H1 (cell line): ENCODE results near the gene NLRP8. TPM values are rescaled to one million over a fixed set of nuclear protein-coding genes. Genes with fewer than 3 reads are reported as not detected.

Source experiments
- CHD2 ChIP-seq: IDR thresholded peaks from 2 replicates; pipeline ENCODE4 v1.6.1; 2012; ENCODE audit warnings: low read length, improper control_type of control experiment
- E2F6 ChIP-seq: IDR thresholded peaks from 2 replicates; pipeline ENCODE4 v1.6.1; 2012; ENCODE audit warnings: inconsistent platforms
- GTF2F1 ChIP-seq: IDR thresholded peaks from 2 replicates; pipeline ENCODE4 v1.6.1; 2012; ENCODE audit warnings: low read depth, low read length, improper control_type of control experiment, borderline replicate concordance
- KDM5A ChIP-seq: fragments of 200-600 bp; IDR thresholded peaks from 2 replicates; pipeline ENCODE4 v1.7.1; 2012; ENCODE audit warnings: mild to moderate bottlenecking, low read length, inconsistent platforms, mixed read lengths
- PHF8 ChIP-seq: fragments of 200-600 bp; sonication (generic); conservative IDR thresholded peaks from 2 replicates; pipeline ENCODE4 v1.7.1; 2012; ENCODE audit warnings: low read depth, mild to moderate bottlenecking, inconsistent platforms, low read length, moderate library complexity
- RBBP5 ChIP-seq: IDR thresholded peaks from 2 replicates; pipeline ENCODE4 v1.7.1; 2012; ENCODE audit warnings: low read depth, mild to moderate bottlenecking, inconsistent platforms, low read length, moderate library complexity, borderline replicate concordance
- SIN3A ChIP-seq, 2 experiments: IDR thresholded peaks in 1 of 2; conservative IDR thresholded peaks in 1 of 2; 2 replicates each; pipeline ENCODE4 v1.6.1; 2011 to 2012; ENCODE audit warnings: low read length in 2 of 2, improper control_type of control experiment in 1 of 2, low read depth in 1 of 2, mild to moderate bottlenecking in 1 of 2
- SIRT6 ChIP-seq: IDR thresholded peaks from one replicate; pipeline ENCODE4 v1.7.1; 2012; ENCODE audit warnings: low read length, inconsistent platforms
- SUZ12 ChIP-seq: fragments of 200-600 bp; sonication (generic); IDR thresholded peaks from 2 replicates; pipeline ENCODE4 v1.6.1; 2012; ENCODE audit warnings: mild to moderate bottlenecking, inconsistent platforms, low read length, moderate library complexity, mixed read lengths
- TAF1 ChIP-seq: IDR thresholded peaks from 2 replicates; pipeline ENCODE4 v1.6.1; 2011; ENCODE audit warnings: mild to moderate bottlenecking, low read depth, low read length
- polyA plus RNA-seq, 7 experiments: library from polyadenylated mRNA; depleted of rRNA in 3 of 7; stranded (reverse) in 5 of 7; unstranded in 2 of 7; fragments of >200 nt in 5 of 7; fragments of 200-250 nt in 2 of 7; gene quantifications; 1 replicate in 5 of 7; 2 replicates in 1 of 7; 4 replicates in 1 of 7; pipeline versions ENCODE4 v1.2.1 to v1.2.3, GENCODE V29; 2011 to 2013; ENCODE audit warnings: missing spikeins in 2 of 7, mixed read lengths in 2 of 7
- total RNA-seq: library from RNA; stranded (reverse); fragmentation: NEBNext Ultra II Directional; extraction: Animal tissue kit (Norgen Biotek cat#: 25700); gene quantifications from 2 replicates; pipeline ENCODE4 v1.2.1, GENCODE V29; 2021
- TF ChIP-seq, protein P1 (sequence below): fragments of 300-600 bp; sonication (generic); IDR thresholded peaks from 2 replicates; pipeline ENCODE4 v1.7.1; 2012; ENCODE audit warnings: low read length, moderate library complexity, mild to moderate bottlenecking, inconsistent platforms; ENCODE audit not compliant: insufficient replicate concordance

NLRP8 gene
- total and polyA plus RNA-seq, 2 of the 8 experiments (the other 6 are each of a cell fraction or from before 2014, with no cell fraction given), result not detected

- TF ChIP-seq, protein P1, sequence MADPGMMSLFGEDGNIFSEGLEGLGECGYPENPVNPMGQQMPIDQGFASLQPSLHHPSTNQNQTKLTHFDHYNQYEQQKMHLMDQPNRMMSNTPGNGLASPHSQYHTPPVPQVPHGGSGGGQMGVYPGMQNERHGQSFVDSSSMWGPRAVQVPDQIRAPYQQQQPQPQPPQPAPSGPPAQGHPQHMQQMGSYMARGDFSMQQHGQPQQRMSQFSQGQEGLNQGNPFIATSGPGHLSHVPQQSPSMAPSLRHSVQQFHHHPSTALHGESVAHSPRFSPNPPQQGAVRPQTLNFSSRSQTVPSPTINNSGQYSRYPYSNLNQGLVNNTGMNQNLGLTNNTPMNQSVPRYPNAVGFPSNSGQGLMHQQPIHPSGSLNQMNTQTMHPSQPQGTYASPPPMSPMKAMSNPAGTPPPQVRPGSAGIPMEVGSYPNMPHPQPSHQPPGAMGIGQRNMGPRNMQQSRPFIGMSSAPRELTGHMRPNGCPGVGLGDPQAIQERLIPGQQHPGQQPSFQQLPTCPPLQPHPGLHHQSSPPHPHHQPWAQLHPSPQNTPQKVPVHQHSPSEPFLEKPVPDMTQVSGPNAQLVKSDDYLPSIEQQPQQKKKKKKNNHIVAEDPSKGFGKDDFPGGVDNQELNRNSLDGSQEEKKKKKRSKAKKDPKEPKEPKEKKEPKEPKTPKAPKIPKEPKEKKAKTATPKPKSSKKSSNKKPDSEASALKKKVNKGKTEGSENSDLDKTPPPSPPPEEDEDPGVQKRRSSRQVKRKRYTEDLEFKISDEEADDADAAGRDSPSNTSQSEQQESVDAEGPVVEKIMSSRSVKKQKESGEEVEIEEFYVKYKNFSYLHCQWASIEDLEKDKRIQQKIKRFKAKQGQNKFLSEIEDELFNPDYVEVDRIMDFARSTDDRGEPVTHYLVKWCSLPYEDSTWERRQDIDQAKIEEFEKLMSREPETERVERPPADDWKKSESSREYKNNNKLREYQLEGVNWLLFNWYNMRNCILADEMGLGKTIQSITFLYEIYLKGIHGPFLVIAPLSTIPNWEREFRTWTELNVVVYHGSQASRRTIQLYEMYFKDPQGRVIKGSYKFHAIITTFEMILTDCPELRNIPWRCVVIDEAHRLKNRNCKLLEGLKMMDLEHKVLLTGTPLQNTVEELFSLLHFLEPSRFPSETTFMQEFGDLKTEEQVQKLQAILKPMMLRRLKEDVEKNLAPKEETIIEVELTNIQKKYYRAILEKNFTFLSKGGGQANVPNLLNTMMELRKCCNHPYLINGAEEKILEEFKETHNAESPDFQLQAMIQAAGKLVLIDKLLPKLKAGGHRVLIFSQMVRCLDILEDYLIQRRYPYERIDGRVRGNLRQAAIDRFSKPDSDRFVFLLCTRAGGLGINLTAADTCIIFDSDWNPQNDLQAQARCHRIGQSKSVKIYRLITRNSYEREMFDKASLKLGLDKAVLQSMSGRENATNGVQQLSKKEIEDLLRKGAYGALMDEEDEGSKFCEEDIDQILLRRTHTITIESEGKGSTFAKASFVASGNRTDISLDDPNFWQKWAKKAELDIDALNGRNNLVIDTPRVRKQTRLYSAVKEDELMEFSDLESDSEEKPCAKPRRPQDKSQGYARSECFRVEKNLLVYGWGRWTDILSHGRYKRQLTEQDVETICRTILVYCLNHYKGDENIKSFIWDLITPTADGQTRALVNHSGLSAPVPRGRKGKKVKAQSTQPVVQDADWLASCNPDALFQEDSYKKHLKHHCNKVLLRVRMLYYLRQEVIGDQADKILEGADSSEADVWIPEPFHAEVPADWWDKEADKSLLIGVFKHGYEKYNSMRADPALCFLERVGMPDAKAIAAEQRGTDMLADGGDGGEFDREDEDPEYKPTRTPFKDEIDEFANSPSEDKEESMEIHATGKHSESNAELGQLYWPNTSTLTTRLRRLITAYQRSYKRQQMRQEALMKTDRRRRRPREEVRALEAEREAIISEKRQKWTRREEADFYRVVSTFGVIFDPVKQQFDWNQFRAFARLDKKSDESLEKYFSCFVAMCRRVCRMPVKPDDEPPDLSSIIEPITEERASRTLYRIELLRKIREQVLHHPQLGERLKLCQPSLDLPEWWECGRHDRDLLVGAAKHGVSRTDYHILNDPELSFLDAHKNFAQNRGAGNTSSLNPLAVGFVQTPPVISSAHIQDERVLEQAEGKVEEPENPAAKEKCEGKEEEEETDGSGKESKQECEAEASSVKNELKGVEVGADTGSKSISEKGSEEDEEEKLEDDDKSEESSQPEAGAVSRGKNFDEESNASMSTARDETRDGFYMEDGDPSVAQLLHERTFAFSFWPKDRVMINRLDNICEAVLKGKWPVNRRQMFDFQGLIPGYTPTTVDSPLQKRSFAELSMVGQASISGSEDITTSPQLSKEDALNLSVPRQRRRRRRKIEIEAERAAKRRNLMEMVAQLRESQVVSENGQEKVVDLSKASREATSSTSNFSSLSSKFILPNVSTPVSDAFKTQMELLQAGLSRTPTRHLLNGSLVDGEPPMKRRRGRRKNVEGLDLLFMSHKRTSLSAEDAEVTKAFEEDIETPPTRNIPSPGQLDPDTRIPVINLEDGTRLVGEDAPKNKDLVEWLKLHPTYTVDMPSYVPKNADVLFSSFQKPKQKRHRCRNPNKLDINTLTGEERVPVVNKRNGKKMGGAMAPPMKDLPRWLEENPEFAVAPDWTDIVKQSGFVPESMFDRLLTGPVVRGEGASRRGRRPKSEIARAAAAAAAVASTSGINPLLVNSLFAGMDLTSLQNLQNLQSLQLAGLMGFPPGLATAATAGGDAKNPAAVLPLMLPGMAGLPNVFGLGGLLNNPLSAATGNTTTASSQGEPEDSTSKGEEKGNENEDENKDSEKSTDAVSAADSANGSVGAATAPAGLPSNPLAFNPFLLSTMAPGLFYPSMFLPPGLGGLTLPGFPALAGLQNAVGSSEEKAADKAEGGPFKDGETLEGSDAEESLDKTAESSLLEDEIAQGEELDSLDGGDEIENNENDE, result no peak
- TF ChIP-seq GTF2F1 (no peak), KDM5A (no peak), SIRT6 (no peak), E2F6 (no peak), PHF8 (no peak), SUZ12 (no peak), CHD2 (no peak), SIN3A (conservative IDR thresholded peaks at IDR 0.05 in 1 of 2, IDR thresholded peaks at IDR 0.05 in 1 of 2; ENCODE audit: low read depth in 1 of 2, low read length in 2 of 2) (no peak), TAF1 (no peak), RBBP5 (no peak)
Measured at GRCh38 chr19:56015756-56016155, 68.1 kb downstream of the NLRP8 start (continued).
